Measurements from ENCODE around the gene NANP.
"Not testable (repeated sequence)": the region's sequence is repeated elsewhere in the genome, so short reads cannot be mapped to it uniquely, and the experiment has no call there.

DNA sequence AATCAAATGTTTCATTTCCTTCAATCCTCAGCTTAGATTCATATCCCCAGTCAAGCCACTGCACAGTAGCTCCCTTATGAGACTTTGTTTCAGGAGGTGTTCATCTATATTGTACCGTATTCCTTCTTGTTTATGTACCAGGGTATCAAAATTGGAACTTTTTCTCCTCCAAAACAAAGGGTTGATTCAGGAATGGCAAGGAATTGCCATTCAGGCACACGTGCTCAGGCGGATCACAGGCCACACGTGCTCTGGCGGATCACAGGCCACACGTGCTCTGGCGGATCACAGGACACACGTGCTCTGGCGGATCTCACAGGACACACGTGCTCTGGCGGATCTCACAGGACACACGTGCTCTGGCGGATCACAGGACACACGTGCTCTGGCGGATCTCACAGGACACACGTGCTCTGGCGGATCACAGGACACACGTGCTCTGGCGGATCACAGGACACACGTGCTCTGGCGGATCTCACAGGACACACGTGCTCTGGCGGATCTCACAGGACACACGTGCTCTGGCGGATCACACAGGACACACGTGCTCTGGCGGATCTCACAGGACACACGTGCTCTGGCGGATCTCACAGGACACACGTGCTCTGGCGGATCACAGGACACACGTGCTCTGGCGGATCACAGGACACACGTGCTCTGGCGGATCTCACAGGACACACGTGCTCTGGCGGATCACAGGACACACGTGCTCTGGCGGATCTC, 21.5 kb downstream of the NANP start:
- not testable (repeated sequence) for TF ChIP-seq POLR2A, POLR2AphosphoS5 (IDR thresholded peaks at IDR 0.05; ENCODE audit: low read depth, low read length)
